Neural cell (in vitro differentiated cells): ENCODE results near the gene CDH4. TPM values are rescaled to one million over a fixed set of nuclear protein-coding genes. Genes with fewer than 3 reads are reported as not detected.

Source experiments
- H2AFZ ChIP-seq: fragments of 200-600, 300-800 bp; sonication (generic), shearing (Covaris generic); 2 replicates; pipeline ENCODE4 v1.6.0; 2014; ENCODE audit warnings: low read depth, mild to moderate bottlenecking, antibody characterized with exemption, low read length, moderate library complexity
- H3F3A ChIP-seq: fragments of 200-600 bp; shearing (Covaris generic); 2 replicates; pipeline ENCODE4 v1.6.1; 2016; ENCODE audit warnings: mild to moderate bottlenecking, moderate library complexity, mixed read lengths, antibody characterized with exemption, low read length; ENCODE audit not compliant: insufficient read depth, poor library complexity, severe bottlenecking
- H3K27ac ChIP-seq: fragments of 200-600, 300-800 bp; sonication (generic), shearing (Covaris generic); 2 replicates; pipeline ENCODE4 v1.5.1; 2014; ENCODE audit warnings: mild to moderate bottlenecking, low read length, moderate library complexity
- H3K27me3 ChIP-seq: fragments of 300-800, 200-600 bp; sonication (generic), shearing (Covaris generic); 2 replicates; pipeline ENCODE4 v1.6.0; 2014; ENCODE audit warnings: mild to moderate bottlenecking, low read depth, low read length, moderate library complexity; ENCODE audit not compliant: insufficient read depth
- H3K36me3 ChIP-seq: fragments of 300-800, 200-600 bp; sonication (generic), shearing (Covaris generic); 2 replicates; pipeline ENCODE4 v1.5.1; 2014; ENCODE audit warnings: mild to moderate bottlenecking, antibody characterized with exemption, low read length, moderate library complexity; ENCODE audit not compliant: insufficient read depth
- H3K4me2 ChIP-seq: fragments of 300-800, 200-600 bp; sonication (generic), shearing (Covaris generic); 2 replicates; pipeline ENCODE4 v1.6.0; 2014; ENCODE audit warnings: mild to moderate bottlenecking, low read length
- H3K4me3 ChIP-seq: fragments of 300-800, 200-600 bp; sonication (generic), shearing (Covaris generic); 2 replicates; pipeline ENCODE4 v1.5.1; 2014; ENCODE audit warnings: mild to moderate bottlenecking, low read length, moderate library complexity
- H3K79me2 ChIP-seq: fragments of 200-600 bp; shearing (Covaris generic); replicated peaks from 2 replicates; pipeline ENCODE4 v1.6.0; 2014; ENCODE audit warnings: mild to moderate bottlenecking, low read length, moderate library complexity; ENCODE audit not compliant: insufficient read depth
- H3K9ac ChIP-seq: fragments of 300-800, 200-600 bp; sonication (generic), shearing (Covaris generic); 2 replicates; pipeline ENCODE4 v1.6.1; 2016; ENCODE audit warnings: mild to moderate bottlenecking, low read length, mixed read lengths
- H3K9me2 ChIP-seq: fragments of 200-600 bp; shearing (Covaris generic); 2 replicates; pipeline ENCODE4 v1.6.1; 2016; ENCODE audit warnings: mild to moderate bottlenecking, low read length, mixed read lengths; ENCODE audit not compliant: insufficient read depth
- H3K9me3 ChIP-seq: fragments of 200-600, 300-800 bp; sonication (generic), shearing (Covaris generic); 2 replicates; pipeline ENCODE4 v1.6.1; 2016; ENCODE audit warnings: mild to moderate bottlenecking, mixed run types, low read length, moderate library complexity, mixed read lengths
- H4K20me1 ChIP-seq: fragments of 200-600 bp; shearing (Covaris generic); 2 replicates; pipeline ENCODE4 v1.6.1; 2016; ENCODE audit warnings: mild to moderate bottlenecking, mixed run types; ENCODE audit not compliant: insufficient read depth
- EP300 ChIP-seq: fragments of 450-650 bp; conservative IDR thresholded peaks from 2 replicates; pipeline ENCODE4 v1.6.1; 2014; ENCODE audit warnings: antibody characterized with exemption, mild to moderate bottlenecking, moderate library complexity; ENCODE audit not compliant: poor library complexity, severe bottlenecking
- EZH2 ChIP-seq: fragments of 200-600, 300-800 bp; shearing (Covaris generic), sonication (generic); IDR thresholded peaks from 2 replicates; pipeline ENCODE4 v1.6.1; 2014; ENCODE audit warnings: antibody characterized with exemption, low read length, borderline replicate concordance, mild to moderate bottlenecking; ENCODE audit not compliant: insufficient read depth, poor library complexity, severe bottlenecking
- MXI1 ChIP-seq: fragments of 450-650 bp; conservative IDR thresholded peaks from 2 replicates; pipeline ENCODE4 v1.6.1; 2014; ENCODE audit warnings: antibody characterized with exemption, mild to moderate bottlenecking; ENCODE audit not compliant: poor library complexity, severe bottlenecking
- POLR2AphosphoS5 ChIP-seq: IDR thresholded peaks from 2 replicates; pipeline ENCODE4 v1.6.1; 2012
- RAD21 ChIP-seq: fragments of 450-650 bp; conservative IDR thresholded peaks from 2 replicates; pipeline ENCODE4 v1.6.1; 2014; ENCODE audit warnings: antibody characterized with exemption, mild to moderate bottlenecking, moderate library complexity
- SMC3 ChIP-seq: fragments of 450-650 bp; conservative IDR thresholded peaks from 2 replicates; pipeline ENCODE4 v1.6.1; 2014; ENCODE audit warnings: antibody characterized with exemption, mild to moderate bottlenecking, moderate library complexity; ENCODE audit not compliant: poor library complexity
- TAF1 ChIP-seq: IDR thresholded peaks from 2 replicates; pipeline ENCODE4 v1.6.1; 2012; ENCODE audit warnings: low read depth
- polyA plus RNA-seq: library from polyadenylated mRNA; depleted of rRNA; stranded (reverse); fragments of >200 nt; gene quantifications from 2 replicates; pipeline ENCODE4 v1.2.3, GENCODE V29; 2014
- TF ChIP-seq, protein P1 (sequence below): IDR thresholded peaks from 2 replicates; pipeline ENCODE4 v1.6.1; 2012; ENCODE audit warnings: borderline replicate concordance
- TF ChIP-seq, protein P2 (sequence below): fragments of 450-650 bp; IDR thresholded peaks from 2 replicates; pipeline ENCODE4 v1.5.1; 2014; ENCODE audit warnings: antibody characterized with exemption, mild to moderate bottlenecking, moderate library complexity; ENCODE audit not compliant: poor library complexity, severe bottlenecking

The CDH4 gene
- polyA plus RNA-seq, 1 donor from 2014 or later = 24.6 TPM

DNA sequence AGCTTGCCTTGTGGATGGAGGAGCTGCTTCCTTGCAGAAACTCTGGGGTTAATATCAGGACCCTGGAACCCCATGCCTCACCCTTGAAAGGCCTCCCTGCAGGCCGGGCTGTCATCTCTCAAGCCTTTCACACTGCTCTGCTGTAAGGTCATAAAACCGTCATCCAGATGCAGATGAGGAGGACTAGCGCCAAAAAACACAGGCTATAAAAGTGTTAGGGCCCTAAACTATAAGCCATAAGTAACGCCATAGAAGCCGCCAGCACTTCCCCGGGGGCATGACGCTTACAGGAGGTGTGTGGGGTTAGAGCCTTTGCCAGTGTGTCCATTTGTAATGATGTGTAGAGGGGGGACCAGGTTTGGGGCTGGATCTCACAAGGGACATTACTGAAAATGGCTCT, 47.6 kb downstream of the CDH4 start:
- Histone ChIP-seq H2AFZ (no peak overlapping the region), H3K27me3 (no peaks in the 10 kb centered on the region), H3K9me3 (no peaks in the 10 kb centered on the region), H3K4me2 (no peak overlapping the region), H3K27ac (no peak overlapping the region), H3F3A (no peaks in the 10 kb centered on the region), H3K9ac (no peak overlapping the region), H3K4me3 (no peak overlapping the region), H3K79me2 (no peaks in the 10 kb centered on the region), H4K20me1 (no peaks in the 10 kb centered on the region), H3K36me3 (no peaks in the 10 kb centered on the region), H3K9me2 (no peaks in the 10 kb centered on the region)
- TF ChIP-seq, protein P1, sequence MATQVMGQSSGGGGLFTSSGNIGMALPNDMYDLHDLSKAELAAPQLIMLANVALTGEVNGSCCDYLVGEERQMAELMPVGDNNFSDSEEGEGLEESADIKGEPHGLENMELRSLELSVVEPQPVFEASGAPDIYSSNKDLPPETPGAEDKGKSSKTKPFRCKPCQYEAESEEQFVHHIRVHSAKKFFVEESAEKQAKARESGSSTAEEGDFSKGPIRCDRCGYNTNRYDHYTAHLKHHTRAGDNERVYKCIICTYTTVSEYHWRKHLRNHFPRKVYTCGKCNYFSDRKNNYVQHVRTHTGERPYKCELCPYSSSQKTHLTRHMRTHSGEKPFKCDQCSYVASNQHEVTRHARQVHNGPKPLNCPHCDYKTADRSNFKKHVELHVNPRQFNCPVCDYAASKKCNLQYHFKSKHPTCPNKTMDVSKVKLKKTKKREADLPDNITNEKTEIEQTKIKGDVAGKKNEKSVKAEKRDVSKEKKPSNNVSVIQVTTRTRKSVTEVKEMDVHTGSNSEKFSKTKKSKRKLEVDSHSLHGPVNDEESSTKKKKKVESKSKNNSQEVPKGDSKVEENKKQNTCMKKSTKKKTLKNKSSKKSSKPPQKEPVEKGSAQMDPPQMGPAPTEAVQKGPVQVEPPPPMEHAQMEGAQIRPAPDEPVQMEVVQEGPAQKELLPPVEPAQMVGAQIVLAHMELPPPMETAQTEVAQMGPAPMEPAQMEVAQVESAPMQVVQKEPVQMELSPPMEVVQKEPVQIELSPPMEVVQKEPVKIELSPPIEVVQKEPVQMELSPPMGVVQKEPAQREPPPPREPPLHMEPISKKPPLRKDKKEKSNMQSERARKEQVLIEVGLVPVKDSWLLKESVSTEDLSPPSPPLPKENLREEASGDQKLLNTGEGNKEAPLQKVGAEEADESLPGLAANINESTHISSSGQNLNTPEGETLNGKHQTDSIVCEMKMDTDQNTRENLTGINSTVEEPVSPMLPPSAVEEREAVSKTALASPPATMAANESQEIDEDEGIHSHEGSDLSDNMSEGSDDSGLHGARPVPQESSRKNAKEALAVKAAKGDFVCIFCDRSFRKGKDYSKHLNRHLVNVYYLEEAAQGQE = no peak
- TF ChIP-seq MXI1 (no peak), POLR2AphosphoS5 (no peak), TAF1 (no peak), EP300 (no peak), SMC3 (no peak), EZH2 (no peak), RAD21 (no peak)
- TF ChIP-seq, protein P2, sequence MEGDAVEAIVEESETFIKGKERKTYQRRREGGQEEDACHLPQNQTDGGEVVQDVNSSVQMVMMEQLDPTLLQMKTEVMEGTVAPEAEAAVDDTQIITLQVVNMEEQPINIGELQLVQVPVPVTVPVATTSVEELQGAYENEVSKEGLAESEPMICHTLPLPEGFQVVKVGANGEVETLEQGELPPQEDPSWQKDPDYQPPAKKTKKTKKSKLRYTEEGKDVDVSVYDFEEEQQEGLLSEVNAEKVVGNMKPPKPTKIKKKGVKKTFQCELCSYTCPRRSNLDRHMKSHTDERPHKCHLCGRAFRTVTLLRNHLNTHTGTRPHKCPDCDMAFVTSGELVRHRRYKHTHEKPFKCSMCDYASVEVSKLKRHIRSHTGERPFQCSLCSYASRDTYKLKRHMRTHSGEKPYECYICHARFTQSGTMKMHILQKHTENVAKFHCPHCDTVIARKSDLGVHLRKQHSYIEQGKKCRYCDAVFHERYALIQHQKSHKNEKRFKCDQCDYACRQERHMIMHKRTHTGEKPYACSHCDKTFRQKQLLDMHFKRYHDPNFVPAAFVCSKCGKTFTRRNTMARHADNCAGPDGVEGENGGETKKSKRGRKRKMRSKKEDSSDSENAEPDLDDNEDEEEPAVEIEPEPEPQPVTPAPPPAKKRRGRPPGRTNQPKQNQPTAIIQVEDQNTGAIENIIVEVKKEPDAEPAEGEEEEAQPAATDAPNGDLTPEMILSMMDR = no peak

DNA sequence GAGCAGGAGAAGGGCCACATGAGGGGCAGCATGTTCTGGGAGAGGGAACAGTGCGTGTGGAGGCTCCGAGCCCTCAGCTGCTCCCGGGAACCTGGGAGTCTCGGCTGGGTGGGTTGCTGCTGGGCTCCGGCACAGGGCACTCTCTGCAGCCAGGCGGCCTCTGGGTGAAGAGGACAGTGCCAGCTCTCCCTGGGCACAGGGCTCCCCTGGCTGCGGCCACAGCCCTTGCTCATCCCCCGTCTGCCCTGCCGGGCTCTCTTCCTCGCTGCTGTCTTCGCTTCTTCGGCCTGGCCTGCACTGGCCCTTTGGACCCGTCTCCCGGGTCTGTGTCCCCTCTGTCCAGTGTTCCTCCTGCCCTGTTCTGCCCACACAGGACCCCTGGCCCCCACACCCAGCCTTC, 48.2 kb downstream of the CDH4 start:
- H2AFZ ChIP-seq = no peak overlapping the region
- no peak overlapping the region for H3K4me3 ChIP-seq
- no peaks in the 10 kb centered on the region for H3K9me3 ChIP-seq
- TF ChIP-seq, protein P2 = no peak
- TF ChIP-seq EZH2 = no peak
- TF ChIP-seq, protein P1 = no peak
- TF ChIP-seq EP300 = no peak
- TF ChIP-seq POLR2AphosphoS5 = no peak
- no peak for TF ChIP-seq TAF1
- TF ChIP-seq MXI1 = no peak
- TF ChIP-seq SMC3 = no peak
- no peak overlapping the region for H3K4me2 ChIP-seq
- H4K20me1 ChIP-seq = no peaks in the 10 kb centered on the region
- H3K9me2 ChIP-seq = no peaks in the 10 kb centered on the region
- H3K79me2 ChIP-seq = no peaks in the 10 kb centered on the region
- no peak overlapping the region for H3K9ac ChIP-seq
- no peaks in the 10 kb centered on the region for H3K27me3 ChIP-seq
- H3K27ac ChIP-seq = no peak overlapping the region
- no peaks in the 10 kb centered on the region for H3F3A ChIP-seq
- no peaks in the 10 kb centered on the region for H3K36me3 ChIP-seq
